A172 (cell line): ENCODE data around the gene FBXW7. TPM values are rescaled to one million over a fixed set of nuclear protein-coding genes. Genes with fewer than 3 reads are reported as not detected.

Experiments used
- DNase-seq: peaks from one replicate; pipeline ENCODE4 v3.0.0-alpha.2; 2015; ENCODE audit warnings: low spot score
- total RNA-seq: library from RNA; depleted of rRNA; stranded (reverse); fragments of >200 nt; shearing (Covaris generic); gene quantifications from 2 replicates; pipeline ENCODE4 v1.2.3, GENCODE V29; 2014

The FBXW7 gene
- total RNA-seq, 1 experiment from 2014 or later: 14.2 TPM

DNA sequence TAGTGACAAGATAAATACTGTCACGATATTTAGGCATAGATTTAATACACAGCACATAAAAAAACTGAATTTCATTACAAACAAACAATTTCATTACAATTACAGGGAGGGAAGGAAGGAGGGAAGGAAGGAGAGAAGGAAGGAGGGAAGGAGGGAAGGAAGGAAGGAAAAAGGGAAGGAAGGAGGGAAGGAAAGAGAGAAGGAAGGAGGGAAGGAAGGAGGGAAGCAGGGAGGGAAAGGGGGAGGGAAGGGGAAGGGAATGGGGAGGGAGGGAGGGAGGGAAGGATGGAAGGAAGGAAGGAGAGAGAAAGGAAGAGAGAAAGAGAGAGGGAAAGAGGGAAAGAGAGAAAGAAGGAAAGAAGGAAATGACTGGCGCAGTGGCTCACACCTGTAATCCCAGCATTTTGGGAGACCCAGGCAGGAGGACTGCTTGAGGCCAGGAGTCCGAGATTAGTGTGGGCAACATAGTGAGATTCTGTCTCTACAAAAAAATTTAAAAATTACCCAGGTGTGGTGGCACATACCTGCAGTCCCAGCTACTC lies 64.6 kb downstream of the FBXW7 start:
- DNase-seq: no peak

DNA sequence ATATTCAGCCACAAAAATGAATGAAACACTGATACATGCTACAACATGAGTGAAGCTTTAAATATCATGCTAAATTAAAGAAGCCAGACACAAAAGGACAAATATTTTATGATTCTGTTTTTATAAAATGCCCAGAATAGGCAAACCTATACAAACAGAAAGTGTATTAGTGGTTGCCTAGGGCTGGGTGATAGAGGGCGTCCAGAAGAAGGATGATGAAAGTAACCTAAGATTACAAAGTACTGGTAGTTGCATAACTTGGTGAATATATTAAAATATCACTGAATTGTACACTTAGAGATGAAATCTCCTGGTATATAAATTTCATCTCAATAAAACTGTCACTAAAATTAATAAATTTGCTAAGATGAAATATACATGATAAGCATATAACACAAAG lies 67.5 kb downstream of the FBXW7 start:
- no peak for DNase-seq

DNA sequence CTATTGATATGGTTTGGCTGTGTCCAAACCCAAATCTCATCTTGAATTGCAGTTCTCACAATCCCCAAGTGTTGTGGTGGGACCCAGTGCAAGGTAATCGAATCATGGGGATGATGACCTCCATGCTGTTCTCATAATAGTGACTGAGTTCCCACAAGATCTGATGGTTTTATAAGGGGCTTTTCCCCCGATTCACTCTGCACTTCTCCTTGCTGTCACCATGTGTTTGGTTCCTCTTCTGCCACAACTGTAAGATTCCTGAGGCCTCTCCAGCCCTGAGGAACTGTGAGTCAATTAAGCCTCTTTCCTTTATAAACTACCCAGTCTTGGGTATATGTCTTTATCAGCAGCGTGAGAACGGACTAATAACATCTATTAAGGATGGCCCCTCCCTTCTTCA lies 68.8 kb downstream of the FBXW7 start:
- no peak for DNase-seq

DNA sequence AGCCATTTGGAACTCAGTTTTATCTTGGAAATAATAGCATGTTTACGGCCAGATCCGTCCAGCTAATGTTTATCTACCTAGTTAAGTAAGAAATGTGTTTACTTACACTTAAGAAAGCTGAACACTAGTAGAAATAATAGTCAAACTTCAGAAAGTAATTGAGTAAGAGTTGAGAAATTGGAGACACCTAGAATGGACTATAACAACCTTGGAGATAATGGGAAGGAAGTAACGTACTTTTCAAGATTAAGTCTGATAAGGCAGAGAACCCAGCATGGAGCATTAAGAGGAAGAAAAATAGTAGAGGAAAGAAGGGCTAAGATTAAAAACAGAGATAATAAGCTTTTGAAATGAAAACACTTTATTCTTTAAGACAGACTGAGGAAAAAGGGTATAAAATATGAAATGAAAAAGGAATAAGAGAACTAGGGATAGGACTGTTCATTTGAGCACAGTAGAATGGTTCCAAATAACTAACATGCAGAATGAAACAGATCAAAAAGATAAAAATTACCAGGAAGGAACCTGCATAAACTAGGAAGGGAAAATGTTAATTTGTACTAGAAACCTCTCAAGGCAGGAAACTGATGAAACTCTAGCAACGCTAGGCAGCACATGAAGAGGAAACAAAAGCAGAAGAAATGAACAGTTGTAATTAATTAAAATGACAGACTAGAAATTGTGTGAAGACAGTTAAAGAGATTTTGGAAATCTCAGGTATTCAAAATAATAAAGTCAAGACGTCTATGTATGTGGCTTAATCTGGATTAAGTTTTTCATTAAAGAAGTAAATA lies 71.7 kb downstream of the FBXW7 start:
- no peak for DNase-seq

DNA sequence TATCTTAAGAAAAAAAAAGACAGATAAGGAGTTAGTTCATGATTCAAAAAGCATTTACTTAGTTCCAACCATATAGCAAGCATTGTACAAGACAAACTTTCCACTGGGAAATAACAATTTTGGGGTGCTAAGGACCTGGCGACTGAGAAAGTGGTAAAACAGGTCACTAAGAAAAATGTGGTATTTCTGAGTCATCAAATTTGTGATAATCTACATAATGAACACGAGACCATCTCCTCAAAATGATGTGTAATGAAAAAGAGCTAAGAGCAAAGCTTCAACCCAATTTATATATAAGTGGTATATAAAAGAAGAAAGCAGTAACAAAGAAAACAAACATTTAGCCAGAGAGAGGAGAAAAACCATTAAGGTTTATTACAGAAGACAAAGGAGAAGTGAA lies 72.3 kb downstream of the FBXW7 start:
- DNase-seq: no peak

DNA sequence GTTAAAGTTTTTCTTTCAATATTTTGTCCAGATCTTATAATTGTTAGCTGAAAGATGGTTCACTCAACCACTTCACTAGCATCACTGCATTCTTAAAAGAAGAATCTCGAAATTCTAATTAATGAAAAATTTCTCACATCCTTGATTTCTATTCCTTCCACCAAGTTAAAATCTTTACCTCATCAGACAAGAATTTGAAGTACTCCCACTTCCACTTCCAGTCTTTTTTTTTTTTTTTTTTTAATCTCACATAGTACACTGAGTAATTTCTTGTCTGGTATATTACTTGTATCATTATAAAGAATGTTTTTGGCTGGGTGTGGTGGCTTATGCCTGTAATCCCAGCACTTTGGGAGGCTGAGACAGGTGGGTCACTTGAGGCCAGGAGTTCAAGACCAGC lies 73.2 kb downstream of the FBXW7 start:
- peak; percentile 8 for DNase-seq

DNA sequence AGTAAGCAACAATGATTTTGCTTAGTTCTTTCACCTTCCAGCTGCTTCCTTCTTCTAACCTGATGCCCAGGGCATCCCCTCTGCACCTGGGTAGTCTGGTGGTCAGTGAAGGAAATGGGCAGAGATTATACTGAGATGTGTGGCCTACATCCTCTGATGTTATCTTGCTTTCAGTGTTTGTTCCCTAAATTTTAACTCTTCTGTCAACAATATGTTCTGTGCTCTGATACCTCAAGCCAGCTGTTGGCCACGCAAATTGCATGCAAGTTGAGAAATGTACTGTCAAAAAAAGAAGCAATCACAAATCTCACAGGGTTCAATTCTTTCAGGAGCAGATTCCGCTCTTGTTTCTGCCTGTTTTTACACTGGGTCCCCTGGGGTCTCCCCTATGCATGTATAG lies 73.8 kb downstream of the FBXW7 start:
- no peak for DNase-seq

DNA sequence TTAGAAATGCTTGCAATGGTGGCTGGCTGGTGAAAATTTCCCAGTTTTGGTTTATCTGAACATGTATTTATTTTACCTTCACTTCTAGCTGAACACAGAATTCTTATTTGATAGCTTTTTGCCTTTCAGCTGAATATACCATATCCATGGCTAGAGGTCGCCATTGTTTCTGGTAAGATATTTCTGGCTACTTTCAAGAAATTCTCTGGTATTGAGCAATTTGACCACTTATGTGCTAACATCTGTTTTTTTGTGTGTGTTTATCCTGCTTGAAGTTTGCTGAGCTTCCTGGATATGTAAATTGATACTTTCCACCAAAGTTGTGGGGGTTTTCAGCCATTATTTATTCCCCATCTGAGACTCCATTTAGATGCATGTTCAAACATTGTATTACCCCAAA lies 75.4 kb downstream of the FBXW7 start:
- peak; percentile 10 for DNase-seq

DNA sequence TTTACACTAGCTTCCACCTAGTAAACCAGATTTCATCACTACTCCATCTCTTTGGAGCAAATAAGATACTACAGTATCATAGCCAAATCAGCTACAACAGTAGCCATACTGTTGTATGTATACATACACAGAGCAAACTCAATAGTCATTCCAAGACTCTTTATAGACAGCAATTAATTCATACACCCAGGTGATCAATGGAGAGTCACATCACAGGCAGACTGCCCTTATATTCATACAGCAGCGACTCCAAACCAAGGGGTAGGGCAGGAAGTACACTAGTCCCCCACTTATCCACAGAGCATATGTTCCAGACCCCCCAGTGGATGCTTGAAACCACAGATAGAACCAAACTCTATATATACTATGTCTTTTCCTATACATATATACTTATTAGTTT lies 76.6 kb downstream of the FBXW7 start:
- no peak for DNase-seq

DNA sequence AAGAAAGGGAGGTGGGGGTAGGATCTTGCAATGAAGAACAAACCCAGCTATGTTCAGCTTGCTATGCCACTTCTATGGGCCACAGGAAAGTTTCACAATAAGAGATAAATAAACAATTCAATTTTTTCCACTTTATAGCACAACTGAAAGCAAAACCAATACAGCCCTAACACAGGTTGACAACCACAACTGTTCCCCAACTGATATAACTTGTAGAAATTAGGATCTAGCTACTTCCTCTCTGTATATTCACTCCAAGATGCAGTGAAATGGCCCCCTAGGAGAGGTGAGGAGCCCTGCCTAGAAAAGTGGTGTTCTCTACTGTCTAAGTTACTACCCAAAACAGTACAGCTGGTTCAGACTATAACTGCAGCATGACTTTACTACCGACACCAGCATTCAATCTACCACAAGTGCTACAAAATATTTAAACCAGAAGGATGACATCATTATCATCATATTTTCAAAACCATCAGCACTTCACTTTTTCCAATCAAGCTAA lies 77.0 kb downstream of the FBXW7 start:
- no peak for DNase-seq

DNA sequence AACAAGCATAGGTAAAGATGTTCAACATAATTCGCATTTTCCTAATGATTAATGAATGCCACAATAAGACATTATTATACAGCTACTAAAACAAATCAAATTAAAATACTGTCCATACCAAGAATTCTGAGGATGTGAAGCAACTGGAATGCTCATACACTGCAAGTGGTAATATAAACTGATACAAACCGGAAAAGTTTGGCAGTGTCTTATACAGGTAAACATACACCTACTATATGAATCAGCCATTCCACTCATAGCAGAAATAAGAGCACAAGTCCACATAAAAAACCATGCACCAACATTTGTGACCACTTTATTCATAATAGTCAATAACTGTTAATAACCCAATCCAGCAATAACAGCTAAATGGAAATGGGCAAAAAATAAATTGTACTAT lies 79.3 kb downstream of the FBXW7 start:
- DNase-seq: no peak

DNA sequence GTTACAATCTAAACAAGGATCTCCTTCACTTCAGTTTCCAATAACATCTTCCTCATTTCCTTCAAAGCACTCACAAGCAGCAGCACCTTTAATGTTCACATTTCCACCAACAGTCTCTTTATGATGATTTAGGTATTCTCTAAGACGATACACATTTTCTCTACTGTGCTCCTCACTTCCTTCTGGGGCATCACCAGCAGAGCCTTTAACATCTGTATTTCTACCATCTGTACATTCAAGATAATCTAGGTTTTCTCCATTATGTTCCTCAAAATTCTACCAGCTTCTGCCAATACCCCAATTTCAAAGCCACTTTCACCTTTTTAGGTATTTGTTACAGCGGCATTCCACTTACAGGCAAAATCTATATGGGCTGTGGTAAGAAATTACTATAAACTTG lies 80.6 kb downstream of the FBXW7 start:
- DNase-seq: no peak

DNA sequence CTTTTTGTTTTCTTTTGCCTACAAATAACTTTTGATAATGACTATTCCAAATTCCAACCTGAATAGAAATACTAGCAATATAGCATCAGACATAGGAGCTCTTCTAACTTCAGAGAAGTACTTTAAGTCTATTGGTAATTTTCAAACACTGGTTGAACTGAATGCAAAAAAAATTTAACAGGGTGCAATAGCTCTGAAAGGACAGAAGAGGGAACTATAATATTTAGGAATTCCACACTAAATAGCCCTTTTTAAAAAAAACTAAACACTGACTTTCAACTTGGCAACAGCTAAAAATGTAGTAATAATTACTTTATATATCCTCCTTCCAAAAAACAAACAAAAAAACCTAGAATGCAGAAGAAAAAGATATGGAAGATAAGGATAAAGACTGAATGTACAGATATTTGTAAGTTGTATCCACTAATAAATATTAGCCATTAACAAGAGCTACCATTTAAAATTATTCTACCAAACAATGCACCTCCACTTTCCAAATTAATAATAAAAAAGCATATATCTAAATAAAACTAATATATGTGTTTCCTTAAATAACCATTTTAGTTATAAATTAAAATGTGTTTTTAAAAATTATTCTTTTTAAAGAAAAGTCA lies 81.4 kb downstream of the FBXW7 start:
- DNase-seq: peak; percentile 11

DNA sequence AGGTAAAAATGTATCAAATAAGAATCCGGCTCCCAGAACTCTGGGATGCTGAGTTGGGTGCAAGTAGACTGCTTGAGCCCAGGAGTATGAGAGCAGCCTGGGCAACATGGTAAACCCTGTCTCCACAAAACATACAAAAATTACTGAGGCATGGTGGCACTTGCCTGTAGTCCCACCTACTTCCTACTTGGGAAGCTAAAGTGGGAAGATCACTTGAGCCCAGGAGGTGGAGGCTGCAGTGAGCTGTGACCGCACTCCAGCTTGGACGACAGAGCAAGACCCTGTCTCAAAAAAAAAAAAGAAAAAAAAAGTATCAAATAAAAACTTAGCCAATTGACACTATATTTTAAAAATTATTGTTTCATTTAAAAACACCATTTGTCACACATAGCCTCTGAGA lies 84.4 kb downstream of the FBXW7 start:
- no peak for DNase-seq

DNA sequence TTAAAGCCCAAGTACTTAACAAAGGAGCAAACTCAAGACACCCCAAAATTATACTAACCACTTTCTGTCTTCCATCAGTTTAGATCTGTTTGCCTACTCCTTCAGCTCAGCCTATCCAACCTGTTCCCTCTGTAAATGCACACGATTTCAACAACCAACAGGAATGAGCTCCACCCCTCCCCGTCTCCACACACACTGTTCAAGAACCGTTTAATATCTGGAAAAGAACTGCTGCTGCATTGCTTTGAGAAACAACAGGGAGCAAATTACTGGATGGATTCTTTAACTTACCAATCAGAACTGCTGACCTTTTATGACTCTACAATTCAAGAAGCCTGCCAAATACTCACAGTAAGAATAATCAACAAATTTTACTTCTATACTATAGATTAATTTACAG lies 87.0 kb downstream of the FBXW7 start:
- DNase-seq: no peak

DNA sequence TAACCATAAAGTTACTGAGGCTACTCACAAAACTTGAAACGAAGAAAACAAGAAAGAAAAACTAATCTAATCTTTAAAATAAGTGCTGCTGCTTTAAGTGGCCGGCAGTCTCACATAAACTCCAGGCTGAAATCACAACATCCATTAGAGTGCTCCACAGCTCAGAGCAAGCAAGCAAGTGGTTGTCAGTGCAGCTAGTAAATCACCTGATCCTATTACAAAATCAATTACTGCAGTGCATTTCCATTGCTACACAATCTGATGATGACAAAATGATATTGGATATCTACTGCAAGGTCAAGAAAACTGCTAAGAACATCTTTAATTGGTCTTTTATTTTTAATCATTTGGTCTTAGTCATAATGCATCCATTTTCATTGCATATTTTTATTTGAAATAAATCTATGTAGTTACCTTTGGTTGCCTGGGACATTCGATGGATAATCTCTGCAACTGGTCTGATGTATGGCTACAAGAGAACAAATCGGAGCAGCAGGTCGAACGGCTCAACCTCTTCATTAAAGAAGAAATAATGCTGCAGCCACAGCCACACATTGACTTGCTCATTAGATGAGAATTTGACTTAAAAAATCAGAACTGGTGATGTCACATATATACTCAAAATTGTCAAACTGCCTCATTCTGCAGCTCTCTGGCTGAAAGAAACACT lies 87.7 kb downstream of the FBXW7 start:
- DNase-seq: no peak

DNA sequence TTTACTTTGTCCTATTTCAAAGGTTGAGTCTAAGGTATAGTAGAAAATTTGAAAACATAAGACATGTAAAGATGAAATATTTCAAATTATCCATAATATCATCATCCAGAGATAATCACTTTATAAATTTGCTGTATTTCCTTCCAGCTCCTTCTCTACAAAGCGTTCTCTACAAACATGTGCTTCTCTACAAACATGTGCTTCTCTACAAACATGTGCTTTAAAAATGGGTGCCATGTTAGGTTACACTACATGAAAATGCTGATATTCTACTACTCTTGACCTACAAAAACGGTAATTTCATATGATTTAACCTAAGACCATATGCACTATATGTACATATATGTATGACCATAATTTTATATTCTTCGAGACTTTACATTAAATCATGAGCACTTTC lies 92.0 kb downstream of the FBXW7 start:
- DNase-seq: no peak

DNA sequence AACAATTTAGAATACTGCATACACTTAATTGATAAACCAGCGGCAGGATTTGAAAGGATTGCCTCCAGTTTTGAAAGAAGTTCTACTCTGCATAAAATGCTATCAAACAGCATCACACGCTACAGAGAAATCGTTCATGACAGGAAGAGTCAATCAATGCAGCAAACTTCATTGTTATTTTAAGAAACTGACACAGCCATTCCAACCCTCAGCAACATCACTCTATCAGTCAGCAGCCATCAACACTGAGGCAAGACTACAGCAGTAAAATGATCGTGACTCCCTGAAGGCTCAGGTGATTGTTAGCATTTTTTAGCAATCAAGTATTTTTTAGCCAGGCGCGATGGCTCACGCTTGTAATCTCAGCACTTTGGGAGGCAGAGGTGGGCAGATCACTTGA lies 98.3 kb downstream of the FBXW7 start:
- DNase-seq: no peak

DNA sequence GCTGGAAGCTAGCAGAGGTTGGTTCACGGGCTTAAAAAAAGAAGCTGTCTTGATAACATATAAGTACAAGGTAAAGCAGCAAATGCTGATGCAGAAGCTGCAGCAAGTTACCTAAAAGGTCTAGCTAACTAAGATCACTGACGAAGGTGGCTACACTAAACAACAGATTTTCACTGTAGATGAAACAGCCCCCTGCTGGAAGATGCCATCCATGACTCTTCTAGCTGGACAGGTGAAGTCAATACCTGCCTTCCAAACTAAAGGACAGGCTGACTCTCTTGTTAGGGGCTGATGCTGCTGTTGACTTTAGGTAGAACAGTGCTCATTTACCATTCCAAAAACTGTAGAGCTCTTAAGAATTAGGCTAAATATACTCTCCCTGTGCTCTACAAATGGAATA lies 99.5 kb downstream of the FBXW7 start:
- no peak for DNase-seq

DNA sequence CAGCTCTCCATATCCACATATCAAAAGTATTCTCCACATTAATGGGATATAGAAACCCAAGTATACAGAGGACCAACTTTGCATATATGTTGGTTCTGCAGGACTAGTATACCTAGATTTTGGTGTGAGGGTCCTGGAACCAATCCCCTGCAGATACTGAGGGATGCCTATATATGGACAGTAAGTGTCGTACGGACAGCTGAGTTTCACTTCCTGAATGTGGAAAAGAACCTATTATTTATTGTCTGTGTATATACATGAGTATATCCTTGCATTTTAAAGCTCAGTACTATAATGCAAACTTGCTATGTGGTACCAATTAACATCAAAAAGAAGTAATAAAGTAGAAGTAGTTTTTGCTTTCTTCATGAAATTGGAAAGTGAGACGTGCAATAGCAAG lies 101.9 kb downstream of the FBXW7 start:
- no peak for DNase-seq

DNA sequence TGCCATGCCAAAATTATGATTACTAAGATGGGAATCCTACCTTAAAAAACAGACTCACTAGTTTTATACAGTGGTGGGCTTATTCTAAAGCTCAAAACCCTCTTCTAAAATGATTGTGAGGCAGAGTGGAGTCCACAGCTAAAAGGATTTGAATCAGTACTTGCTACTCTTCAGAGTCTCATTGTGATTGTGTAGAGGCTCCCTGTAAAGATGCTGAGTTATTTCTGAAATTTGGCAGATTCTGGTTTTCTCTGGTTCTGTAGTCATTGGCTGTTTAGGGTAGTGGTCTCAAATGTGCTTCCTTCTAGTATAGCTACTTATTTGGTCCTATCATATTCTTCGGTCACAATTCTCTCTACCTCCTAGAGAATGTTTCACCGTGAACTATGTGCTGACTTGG lies 104.1 kb downstream of the FBXW7 start:
- DNase-seq: no peak

DNA sequence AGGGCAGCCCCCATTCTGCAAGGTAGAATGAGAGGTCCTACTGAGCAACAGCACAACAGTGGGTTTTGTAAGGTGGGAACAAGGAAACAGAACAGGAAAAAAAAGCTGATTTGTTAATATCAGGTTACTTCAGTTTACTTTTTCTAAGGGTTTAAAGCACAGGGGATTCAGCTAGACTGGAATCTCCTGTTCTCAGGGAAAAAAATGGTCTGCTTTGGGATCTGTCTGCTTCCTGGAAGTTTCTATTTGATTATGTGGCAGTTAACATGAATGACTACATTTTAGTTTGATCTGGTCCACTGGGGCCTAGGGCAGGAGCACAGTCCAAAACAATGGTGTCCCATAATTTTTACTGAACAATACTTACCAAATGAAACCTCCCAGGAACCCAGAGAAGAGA lies 104.6 kb downstream of the FBXW7 start:
- DNase-seq: no peak

DNA sequence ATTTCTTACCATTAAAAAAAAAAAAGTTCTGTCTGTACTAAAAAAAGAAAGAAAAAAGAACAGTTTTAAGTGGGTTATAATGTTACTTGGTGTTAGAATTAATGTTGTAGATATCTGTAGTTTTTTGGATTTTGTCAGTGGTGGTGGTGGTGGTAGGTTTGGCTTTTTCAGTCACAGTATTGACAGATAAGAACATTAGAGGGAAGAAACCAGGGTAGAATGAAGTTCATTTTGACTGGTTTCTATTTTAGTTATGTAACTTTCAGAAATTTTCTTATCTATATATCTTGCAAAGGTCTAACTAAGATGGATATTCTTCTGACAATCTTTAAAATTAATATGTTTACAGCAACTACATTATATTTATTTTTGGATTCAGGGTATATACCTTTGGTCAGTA lies 105.4 kb downstream of the FBXW7 start:
- no peak for DNase-seq
